ENCODE data around the gene SEMA4D.

Gene SEMA4D

DNA sequence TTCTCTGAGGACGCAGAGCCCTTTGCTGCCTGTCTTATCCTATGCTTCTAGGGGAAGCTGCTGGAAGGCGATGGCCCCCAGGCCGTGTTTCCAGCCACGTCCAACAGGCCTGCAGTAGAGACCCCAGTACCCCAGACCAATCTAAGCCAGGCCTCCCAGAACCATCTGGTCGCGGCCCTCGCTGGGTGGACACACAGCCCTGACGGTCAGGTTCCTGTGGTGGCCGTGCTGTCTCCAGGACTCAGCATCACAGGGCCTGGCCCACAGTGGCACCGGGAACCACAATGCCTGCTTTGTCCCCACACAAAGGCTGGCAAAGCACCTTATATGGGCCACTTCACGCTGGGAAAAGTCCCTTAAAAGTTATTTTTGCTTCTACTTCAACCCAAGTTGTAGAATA lies 44.5 kb downstream of the SEMA4D start:
- no peak for DNase-seq (ENCODE audit: low spot score in 2 of 2)
- Mint-ChIP-seq H3K9me3 (no peaks in the 10 kb centered on the region), H3K36me3 (peaks cover 13% of the 10 kb centered on the region), H3K27ac (no peak overlapping the region), H3K4me3 (no peak overlapping the region), H3K27me3 (no peaks in the 10 kb centered on the region), H3K4me1 (peaks cover 43% of the 10 kb centered on the region)
- ATAC-seq (ENCODE audit: low read depth): no peak

DNA sequence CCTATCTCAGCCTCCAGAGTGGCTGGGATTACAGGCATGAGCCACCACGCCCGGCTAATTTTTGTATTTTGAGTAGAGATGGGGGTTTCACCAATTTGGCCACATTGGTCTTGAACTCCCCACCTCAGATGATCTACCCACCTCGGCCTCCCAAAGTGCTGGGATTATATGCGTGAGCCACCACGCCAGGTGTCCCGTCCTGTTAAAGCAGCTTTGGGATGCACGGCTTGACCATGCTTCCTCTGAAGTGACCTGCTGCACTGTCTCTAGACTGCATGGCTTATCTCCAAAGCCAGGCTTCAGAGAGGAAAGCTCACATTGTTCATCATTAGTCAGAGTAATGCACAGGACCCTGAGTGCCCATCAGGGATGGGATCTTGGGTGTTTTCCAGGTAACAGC lies 45.4 kb downstream of the SEMA4D start:
- Mint-ChIP-seq H3K36me3 (peaks cover 14% of the 10 kb centered on the region), H3K27ac (no peak overlapping the region), H3K27me3 (no peaks in the 10 kb centered on the region), H3K4me1 (peaks cover 45% of the 10 kb centered on the region), H3K9me3 (no peaks in the 10 kb centered on the region), H3K4me3 (no peak overlapping the region)
- ATAC-seq (ENCODE audit: low read depth) (no peak), DNase-seq (ENCODE audit: low spot score in 2 of 2) (no peak)

DNA sequence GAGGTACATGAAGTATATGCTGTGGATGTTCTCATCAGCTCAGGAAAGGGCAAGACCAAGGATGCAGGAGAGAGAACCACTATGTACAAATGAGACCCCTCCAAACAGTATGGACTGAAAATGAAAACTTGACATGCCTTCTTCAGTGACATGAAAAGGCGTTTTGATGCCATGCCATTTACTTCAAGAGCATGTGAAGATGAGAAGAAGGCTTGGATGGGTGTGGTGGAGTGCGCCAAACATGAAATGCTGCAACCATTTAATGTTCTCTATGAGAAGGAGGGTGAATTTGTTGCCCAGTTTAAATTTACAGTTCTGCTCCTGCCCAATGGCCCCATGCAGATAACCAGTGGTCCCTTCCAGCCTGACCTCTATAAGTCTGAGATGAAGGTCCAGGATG lies 47.7 kb downstream of the SEMA4D start:
- Mint-ChIP-seq H3K27me3 (no peaks in the 10 kb centered on the region), H3K27ac (no peak overlapping the region), H3K9me3 (no peaks in the 10 kb centered on the region), H3K4me1 (peaks cover 38% of the 10 kb centered on the region), H3K4me3 (no peak overlapping the region), H3K36me3 (peaks cover 12% of the 10 kb centered on the region)
- ATAC-seq (ENCODE audit: low read depth): no peak
- DNase-seq (ENCODE audit: low spot score in 2 of 2): no peak

DNA sequence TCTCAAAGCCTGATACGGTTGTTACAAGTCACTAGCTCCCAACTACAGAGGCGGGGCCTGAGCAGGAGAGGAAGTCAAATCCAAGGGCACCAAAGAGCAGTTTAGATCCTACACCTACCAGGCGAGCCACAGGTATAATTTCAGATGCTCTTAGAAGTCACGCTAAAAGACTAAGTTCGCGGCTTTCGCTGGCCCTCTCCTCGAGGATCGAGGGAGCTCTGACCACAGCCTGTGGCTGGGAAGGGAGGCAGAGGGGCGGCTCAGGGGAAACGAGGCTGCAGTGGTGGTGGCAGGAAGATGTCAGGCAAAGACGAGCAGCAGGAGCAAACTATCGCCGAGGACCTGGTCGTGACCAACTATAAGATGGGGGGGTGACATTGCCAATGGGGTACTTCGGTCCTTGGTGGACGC lies 48.6 kb downstream of the SEMA4D start:
- Mint-ChIP-seq H3K9me3 (no peaks in the 10 kb centered on the region), H3K27me3 (no peaks in the 10 kb centered on the region), H3K27ac (no peak overlapping the region), H3K4me1 (peaks cover 47% of the 10 kb centered on the region), H3K36me3 (peaks cover 12% of the 10 kb centered on the region), H3K4me3 (no peak overlapping the region)
- DNase-seq (ENCODE audit: low spot score in 2 of 2) (no peak), ATAC-seq (ENCODE audit: low read depth) (no peak)

DNA sequence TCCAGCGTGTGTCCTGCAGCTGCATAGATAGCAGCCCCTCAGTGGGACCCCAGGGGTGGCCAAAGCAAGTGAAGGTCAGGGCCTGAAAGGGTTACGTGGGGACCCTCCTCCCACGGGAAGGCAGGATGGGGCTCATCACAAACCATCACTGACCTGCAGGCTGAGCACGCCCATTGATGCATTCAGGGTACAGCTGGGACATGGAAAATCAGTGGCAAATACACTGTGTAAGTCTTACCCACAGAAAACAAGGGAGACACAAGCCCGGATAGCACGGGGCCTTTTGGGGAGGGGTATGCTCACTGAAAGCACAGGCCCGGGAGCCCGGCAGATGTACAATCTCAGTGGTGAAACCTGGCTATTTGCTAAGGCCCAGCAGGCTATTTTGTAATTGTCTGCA lies 49.1 kb downstream of the SEMA4D start:
- Mint-ChIP-seq H3K4me3 (no peak overlapping the region), H3K36me3 (peaks cover 12% of the 10 kb centered on the region), H3K27ac (no peak overlapping the region), H3K9me3 (no peaks in the 10 kb centered on the region), H3K27me3 (no peaks in the 10 kb centered on the region), H3K4me1 (peaks cover 51% of the 10 kb centered on the region)
- ATAC-seq (ENCODE audit: low read depth): no peak
- DNase-seq (ENCODE audit: low spot score in 2 of 2): no peak

DNA sequence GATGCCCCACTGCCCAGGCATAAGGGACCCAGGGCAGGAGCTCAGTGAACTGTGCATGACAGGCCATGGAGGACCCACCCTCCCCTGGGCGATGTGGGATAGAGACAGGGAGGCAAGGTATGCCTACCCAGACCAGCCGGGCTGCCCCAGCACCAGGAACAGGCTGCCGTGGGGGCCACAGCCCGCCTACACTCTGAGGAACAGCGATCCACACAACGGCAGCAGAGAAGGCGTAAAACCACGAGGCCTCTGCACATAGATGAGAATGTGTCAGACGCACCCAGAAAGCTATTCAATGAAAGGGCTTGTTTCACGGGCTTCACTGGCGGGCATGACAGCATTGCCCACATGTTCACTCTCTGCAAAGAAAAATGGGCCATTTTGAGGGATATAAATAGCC lies 49.5 kb downstream of the SEMA4D start:
- ATAC-seq (ENCODE audit: low read depth) (no peak), DNase-seq (ENCODE audit: low spot score in 2 of 2) (peak in 1 of 2 donors; percentile 9)
- Mint-ChIP-seq H3K36me3 (peaks cover 12% of the 10 kb centered on the region), H3K4me3 (no peak overlapping the region), H3K4me1 (peaks cover 51% of the 10 kb centered on the region), H3K27ac (no peak overlapping the region), H3K9me3 (no peaks in the 10 kb centered on the region), H3K27me3 (no peaks in the 10 kb centered on the region)

DNA sequence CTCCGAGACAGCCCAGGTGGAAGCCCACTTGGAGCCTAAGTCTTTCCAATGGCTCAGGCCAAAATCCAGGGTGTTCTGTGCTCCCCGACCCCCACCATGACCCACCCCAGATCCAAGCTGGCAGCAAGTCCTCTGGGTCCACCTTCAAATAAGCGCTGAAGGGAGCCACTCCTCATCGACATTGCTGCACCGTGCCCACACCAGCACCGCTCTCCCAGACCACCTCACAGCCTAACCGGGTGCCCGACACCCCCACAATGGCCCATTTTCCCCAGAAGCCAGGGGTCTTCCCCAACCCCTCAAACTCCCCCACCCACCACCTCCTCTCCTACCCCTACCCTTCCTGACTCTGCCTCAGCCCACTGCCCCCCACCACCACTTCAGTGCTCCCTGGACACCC lies 50.5 kb downstream of the SEMA4D start:
- Mint-ChIP-seq H3K9me3 (no peaks in the 10 kb centered on the region), H3K4me3 (no peak overlapping the region), H3K27me3 (no peaks in the 10 kb centered on the region), H3K27ac (no peak overlapping the region), H3K4me1 (peaks cover 57% of the 10 kb centered on the region), H3K36me3 (peaks cover 10% of the 10 kb centered on the region)
- DNase-seq (ENCODE audit: low spot score in 2 of 2) (peak in 1 of 2 donors; percentile 9), ATAC-seq (ENCODE audit: low read depth) (no peak)

DNA sequence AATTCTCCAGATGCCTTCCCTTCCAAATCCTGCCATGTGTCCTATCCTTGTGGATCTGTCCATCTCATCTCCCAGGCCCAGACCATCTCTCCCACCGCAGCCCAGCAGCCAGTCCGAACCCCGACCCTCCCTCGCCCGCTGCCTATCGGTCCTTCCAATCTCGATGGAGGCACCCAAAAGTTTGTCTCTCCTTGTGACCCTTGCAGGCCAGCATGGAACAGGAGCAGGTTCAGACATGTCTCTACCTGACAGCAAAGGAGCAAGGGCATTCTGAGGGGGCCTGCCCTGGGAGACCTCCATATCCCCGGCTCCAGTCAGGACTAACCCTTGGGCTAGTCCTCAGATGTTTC lies 51.0 kb downstream of the SEMA4D start:
- ATAC-seq (ENCODE audit: low read depth): no peak
- H3K27me3 Mint-ChIP-seq: no peaks in the 10 kb centered on the region
- H3K9me3 Mint-ChIP-seq: no peaks in the 10 kb centered on the region
- H3K4me3 Mint-ChIP-seq: no peak overlapping the region
- no peak overlapping the region for H3K27ac Mint-ChIP-seq
- no peak for DNase-seq (ENCODE audit: low spot score in 2 of 2)
- H3K4me1 Mint-ChIP-seq: peaks cover 61% of the 10 kb centered on the region
- peaks cover 10% of the 10 kb centered on the region for H3K36me3 Mint-ChIP-seq

DNA sequence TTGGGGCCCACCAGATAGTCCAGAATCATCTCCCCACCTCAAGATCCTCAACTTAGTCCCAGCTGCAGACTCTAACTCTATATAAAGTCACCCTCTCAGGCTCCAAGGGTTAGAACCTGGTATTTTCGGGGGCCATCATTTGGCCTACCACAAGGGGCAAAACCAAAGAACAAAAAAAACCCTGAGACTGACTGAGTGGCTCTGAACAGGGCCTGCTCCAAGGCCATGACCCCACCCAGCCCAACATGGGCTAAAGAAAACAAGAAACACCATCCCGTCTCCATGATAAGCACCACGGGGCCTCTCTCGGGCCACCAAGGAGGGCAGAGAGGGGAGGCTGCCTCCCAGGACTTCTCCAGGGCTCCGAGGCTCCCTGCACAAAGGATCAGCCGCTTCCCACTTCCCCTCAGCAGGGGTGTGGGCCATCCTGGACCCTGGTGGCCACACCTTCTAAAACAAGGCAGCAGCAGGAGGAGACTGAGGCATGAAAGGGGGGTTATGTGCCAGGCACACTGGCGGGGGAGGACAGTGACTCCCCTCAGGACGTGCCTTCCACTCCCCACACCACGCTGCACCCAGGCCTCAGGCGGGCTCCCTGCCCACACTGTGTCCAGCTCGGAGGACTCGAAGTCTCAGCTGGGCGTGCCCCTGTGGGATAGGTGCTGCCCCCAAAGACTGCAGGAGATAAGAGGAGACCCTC lies 51.5 kb downstream of the SEMA4D start:
- no peak overlapping the region for H3K4me3 Mint-ChIP-seq
- DNase-seq (ENCODE audit: low spot score in 2 of 2) (no peak), ATAC-seq (ENCODE audit: low read depth) (no peak)
- H3K27ac Mint-ChIP-seq: peak overlapping the region; percentile 79
- no peaks in the 10 kb centered on the region for H3K27me3 Mint-ChIP-seq
- no peaks in the 10 kb centered on the region for H3K9me3 Mint-ChIP-seq
- H3K4me1 Mint-ChIP-seq: peaks cover 64% of the 10 kb centered on the region
- peaks cover 10% of the 10 kb centered on the region for H3K36me3 Mint-ChIP-seq

DNA sequence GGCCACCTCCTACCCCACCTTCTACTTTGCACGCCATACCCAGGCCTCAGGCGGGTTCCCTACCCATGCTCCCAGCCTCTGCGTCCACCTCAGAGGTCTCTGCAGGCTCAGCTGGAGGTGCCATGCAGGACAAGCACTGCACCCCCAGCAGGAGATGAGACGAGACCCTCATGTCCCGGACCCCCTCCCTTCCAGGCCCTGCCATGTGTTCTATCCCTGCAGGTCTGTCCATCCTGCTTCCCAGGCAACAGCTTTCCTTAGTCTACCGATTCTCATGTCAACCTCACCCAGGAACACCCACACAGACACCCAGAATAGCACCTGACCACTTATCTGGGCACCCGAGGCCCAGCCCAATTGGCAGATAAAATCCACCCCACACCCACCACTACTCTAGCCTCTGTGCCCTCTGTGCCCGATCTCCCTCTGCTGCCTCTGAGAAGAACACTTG lies 52.1 kb downstream of the SEMA4D start:
- H3K36me3 Mint-ChIP-seq: peaks cover 10% of the 10 kb centered on the region
- no peaks in the 10 kb centered on the region for H3K27me3 Mint-ChIP-seq

DNA sequence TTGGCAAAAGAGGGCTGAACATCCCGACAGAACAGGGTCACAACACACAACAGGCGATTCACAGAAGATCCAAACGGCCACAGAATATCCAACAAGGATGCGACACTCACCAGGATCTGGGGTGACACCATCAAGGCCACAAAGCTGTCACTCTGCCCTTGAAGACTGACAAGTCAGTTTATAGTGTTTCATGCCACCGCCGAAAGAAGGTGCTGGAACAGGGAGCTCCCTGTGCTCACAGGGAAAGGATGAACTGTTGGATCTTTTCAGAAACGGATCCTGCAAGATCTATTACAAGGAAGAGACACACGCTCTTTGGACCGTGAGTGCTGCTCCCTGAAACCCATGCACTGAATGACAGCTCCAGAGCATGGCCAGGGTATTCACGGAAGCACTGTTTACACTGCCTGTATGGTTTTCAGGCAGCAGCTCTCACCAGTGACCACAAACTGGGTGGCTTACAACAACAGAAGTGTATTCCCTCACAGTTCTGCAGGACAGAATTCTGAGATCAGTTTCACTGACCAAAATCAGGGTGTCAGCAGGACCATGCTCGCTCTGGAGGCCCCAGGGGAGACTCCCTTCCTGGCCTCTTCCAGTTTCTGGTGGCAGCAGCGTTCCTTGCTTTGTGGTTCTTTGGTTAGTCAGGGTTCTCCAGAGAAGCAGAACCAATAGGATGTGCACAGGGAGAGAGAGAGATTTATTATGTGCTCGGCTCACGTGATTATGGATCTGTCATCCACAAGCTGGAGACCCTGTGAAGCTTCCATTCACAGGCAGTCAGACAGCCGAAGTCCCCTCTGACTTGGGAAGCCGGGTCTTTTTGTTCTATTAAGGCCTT lies 52.8 kb downstream of the SEMA4D start:
- H3K4me1 Mint-ChIP-seq: peaks cover 73% of the 10 kb centered on the region
- no peak for ATAC-seq (ENCODE audit: low read depth)

More for the DNA sequence above, 52.1 kb downstream of the SEMA4D start:
- no peak overlapping the region for H3K4me3 Mint-ChIP-seq
- ATAC-seq (ENCODE audit: low read depth) (no peak), DNase-seq (ENCODE audit: low spot score in 2 of 2) (no peak)
- peaks cover 67% of the 10 kb centered on the region for H3K4me1 Mint-ChIP-seq
- peak overlapping the region; percentile 79 for H3K27ac Mint-ChIP-seq
- no peaks in the 10 kb centered on the region for H3K9me3 Mint-ChIP-seq

DNA sequence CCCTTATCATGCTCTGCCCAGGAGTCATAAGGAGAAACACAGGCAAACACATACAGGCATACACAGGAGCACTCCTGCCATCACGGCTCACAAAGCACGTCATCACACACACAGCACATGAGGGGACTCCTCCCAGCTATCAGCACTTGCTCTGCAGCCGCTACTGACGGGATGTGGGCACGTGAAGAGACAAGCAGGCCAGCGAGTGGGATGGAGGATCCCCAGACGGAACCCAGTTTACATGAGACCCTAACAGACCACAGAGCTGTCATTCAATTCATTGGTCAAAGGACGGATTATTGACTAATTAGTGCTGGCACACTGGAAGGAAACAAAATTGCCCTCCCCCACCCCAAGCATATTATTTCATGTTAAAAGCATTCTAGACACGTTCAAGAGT lies 53.6 kb downstream of the SEMA4D start:
- H3K36me3 Mint-ChIP-seq: peaks cover 5% of the 10 kb centered on the region
- ATAC-seq (ENCODE audit: low read depth) (no peak), DNase-seq (ENCODE audit: low spot score in 2 of 2) (peak in 1 of 2 donors; percentile 8)
- H3K4me3 Mint-ChIP-seq: no peak overlapping the region
- no peaks in the 10 kb centered on the region for H3K9me3 Mint-ChIP-seq
- peaks cover 73% of the 10 kb centered on the region for H3K4me1 Mint-ChIP-seq
- H3K27me3 Mint-ChIP-seq: no peaks in the 10 kb centered on the region
- H3K27ac Mint-ChIP-seq: peak overlapping the region; percentile 71

More for the DNA sequence above, 52.8 kb downstream of the SEMA4D start:
- Mint-ChIP-seq H3K36me3 (peaks cover 10% of the 10 kb centered on the region), H3K27me3 (no peaks in the 10 kb centered on the region), H3K4me3 (no peak overlapping the region), H3K9me3 (no peaks in the 10 kb centered on the region), H3K27ac (peak overlapping the region; percentile 71)
- DNase-seq (ENCODE audit: low spot score in 2 of 2): no peak

DNA sequence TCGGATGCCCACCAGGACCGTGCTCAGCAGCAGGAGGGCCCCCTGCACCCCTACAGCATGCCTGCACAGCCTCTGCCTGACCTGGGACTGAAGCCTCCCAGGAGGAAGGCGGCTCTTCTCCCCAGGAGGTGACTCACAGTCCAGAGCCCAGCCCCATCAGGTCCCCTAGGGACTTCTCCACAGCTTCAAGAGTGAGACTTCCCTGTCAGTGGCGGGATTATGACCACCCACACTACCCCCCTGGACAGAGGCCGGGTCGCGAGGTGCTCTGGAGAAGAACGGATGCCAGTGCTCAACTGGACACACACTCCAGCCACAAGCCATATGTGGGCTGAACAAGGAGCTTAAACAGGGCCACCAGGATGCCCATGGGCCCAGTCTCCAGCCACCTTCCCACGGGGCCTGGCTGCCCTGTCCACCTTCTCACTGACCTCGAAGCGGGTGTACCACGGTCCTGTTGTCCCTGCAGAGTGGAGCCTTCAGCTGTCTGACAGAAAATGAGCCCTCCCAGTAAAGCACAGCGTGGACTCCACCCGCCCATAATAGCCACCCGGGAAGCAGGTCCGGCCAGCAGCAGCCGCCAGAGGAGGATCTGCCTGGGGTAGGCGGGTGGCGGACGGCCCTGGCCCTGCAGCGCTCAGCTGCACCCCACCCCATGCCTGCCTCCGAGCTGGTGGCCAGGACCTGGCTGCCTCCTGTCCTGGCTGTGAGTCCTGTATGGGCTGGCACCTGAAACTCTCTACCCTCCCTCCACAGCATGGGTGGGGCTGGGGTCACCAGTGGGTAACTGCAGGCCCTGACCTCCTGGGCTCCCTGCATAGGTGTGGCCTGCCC lies 54.7 kb downstream of the SEMA4D start:
- Mint-ChIP-seq H3K27ac (no peak overlapping the region), H3K4me3 (peak overlapping the region; percentile 30), H3K4me1 (peaks cover 63% of the 10 kb centered on the region), H3K36me3 (peaks cover 5% of the 10 kb centered on the region), H3K9me3 (no peaks in the 10 kb centered on the region), H3K27me3 (no peaks in the 10 kb centered on the region)
- DNase-seq (ENCODE audit: low spot score in 2 of 2) (peak in 1 of 2 donors; percentile 18), ATAC-seq (ENCODE audit: low read depth) (peak; percentile 50)

DNA sequence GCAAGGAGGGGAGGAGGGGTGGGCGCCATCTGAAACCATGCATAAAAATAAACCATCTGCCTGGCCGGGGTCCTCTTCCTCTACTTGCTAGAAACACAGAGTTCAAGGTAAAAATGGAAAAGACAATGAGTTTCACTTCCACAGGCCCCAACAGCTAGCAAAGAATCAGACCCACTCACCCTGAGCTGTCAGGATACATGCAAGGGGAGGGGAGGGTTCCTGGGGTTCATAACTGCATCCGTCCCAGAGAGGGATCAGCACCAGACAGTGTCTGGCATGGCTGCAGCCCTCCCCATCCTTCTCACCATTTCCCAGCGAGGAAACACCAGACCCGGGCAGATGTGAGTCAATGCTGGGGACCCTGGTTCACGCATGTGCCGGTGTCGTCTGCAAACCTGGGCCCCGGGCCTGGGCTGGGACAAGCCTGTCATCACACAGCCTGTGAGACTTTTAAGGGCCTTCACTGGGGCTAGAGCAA lies 55.4 kb downstream of the SEMA4D start:
- peaks cover 4% of the 10 kb centered on the region for H3K36me3 Mint-ChIP-seq
- peak; percentile 75 for ATAC-seq (ENCODE audit: low read depth)

More for the DNA sequence above, 55.4 kb downstream of the SEMA4D start:
- Mint-ChIP-seq H3K4me3 (peak overlapping the region; percentile 30), H3K27ac (no peak overlapping the region), H3K27me3 (no peaks in the 10 kb centered on the region), H3K4me1 (peaks cover 66% of the 10 kb centered on the region), H3K9me3 (no peaks in the 10 kb centered on the region)
- peak in 1 of 2 donors; percentile 21 for DNase-seq (ENCODE audit: low spot score in 2 of 2)
